NCI-H187 treated with DMSO at 0.1 percent for 48 hours (cell line): ENCODE measurements around the gene NME8.
A peak's percentile ranks its signal among the peaks of the same experiment; 100 is the strongest.

Source experiments
- DNase-seq: peaks from one replicate; lab custom pipeline; 2025; lab: John Stamatoyannopoulos, UW

Gene NME8

GRCh38 chr7:37901236-37901827, 52.9 kb downstream of the NME8 start:
- DNase-seq: peak; percentile 23

DNA sequence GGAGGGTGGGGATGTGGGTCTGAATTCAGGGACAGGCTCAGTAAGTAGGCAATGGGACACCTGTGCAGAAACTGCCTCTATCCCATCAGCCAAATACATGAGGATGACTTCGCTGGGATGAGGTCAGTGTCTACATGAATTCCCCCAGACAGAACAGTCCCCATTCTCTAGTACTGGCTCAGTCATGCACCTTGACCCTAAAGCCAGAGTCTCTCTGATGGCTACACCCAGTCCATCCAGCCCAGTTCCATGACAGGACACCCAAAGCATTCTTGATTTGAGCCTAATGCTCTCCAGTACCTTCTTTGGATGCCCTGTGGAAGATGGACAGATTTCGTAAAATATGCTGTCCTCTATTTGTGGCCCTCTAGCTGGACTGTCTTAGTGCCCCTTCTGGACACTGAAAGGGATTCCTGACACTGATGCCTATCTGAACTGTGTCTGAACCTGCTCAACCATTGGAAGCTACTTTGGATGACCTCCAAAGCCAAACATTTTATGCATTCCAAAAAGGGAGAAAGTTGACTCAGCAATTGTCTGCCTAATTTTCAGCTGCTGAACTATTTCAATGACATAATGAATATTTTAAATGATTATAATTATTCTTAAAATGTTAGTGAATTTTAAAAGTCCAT, 53.6 kb downstream of the NME8 start:
- no peak for DNase-seq

DNA sequence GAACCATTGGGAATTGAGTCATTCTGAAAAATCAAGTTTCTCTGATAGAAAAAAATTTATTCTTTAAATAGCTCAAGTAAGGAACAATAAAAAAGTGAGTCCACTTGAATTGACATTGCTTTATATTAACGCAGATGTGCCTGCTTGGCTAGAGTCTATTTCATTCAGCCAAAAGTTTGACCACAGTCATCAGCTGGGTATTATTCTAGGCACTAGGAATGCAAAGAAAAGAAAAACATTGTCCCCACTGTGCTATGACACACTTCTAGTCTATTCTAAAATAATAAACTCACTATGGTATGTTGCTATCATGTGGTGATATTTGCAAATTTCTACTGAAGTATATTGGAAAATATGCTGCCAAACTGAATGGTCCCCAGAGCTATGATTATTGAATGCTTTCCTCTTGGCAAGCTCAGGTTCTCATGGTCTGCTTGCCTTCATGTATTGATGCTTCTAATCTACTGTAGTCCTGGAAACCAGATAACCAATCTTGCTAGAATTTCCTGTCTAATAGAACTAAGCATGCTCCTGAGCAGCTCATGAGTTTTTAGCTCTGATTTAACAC, 59.9 kb downstream of the NME8 start:
- DNase-seq: no peak

DNA sequence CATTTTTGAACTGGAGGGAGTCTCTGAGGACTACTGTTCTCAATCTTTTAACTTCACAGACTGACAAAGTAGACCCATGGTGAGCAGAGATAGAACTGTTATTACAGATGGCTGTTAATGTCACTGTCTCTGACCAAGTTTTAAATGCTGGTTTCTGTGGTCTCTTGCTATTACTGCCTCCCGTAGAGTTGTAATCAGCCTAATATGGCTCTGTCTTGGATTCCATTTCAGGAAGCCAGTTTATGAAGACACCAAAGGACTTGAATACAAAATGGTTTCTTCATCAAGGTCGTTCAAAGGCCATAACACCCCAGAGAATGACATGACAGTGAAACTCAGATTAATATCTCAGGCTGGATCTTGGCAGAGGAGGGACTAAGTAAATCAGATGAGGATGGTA, 64.4 kb downstream of the NME8 start:
- DNase-seq: no peak

GRCh38 chr7:37915438-37915837, 67.0 kb downstream of the NME8 start:
- no peak for DNase-seq

DNA sequence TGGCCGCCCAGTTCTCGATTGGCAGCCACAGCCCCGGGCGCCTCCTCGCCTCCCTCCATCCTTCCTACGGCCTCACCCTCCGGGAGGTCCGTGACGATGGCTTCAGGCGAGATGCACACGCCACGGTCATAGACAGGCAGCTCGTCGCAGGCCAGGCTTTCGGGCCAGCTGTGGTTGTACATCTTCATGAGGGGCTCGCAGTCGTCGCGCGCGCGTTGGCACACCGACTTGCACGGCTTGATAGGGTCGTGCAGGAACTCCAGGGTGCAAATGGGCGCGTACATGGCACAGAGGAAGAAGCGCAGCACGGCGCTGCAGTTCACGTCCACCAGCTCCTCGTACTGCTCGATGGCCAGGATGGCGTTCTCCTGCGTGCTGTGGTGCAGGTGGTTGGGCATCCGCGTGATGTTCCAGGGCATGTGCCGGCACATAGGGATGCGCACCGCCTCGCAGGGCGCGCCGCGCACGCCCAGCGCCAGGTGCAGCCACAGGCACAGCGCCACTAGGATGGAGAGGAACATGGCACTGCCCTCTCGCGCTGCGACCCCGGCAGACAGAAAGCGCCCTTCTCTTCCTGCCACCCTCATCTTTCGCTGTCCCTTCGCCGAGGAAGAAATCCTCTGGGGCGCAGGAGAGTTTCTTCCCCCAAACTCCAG, 67.7 kb downstream of the NME8 start:
- no peak for DNase-seq

- no peak for DNase-seq
Measured at GRCh38 chr7:37916673-37917660, 68.6 kb downstream of the NME8 start, which contains the start of gene SFRP4. Gene SFRP4, minus strand, starts transcription at chr7:37916817. Its CDS starts 280 bp downstream, at chr7:37916537.

GRCh38 chr7:37918526-37918925, 70.1 kb downstream of the NME8 start:
- DNase-seq: no peak

GRCh38 chr7:37920305-37920848, 72.0 kb downstream of the NME8 start, which contains the start of gene EPDR1:
Gene EPDR1, plus strand, starts transcription at chr7:37920640. Its CDS starts 300 bp downstream, at chr7:37920940.
- DNase-seq: no peak

GRCh38 chr7:37920849-37921805, 72.7 kb downstream of the NME8 start:
- no peak for DNase-seq

- no peak for DNase-seq
Measured at GRCh38 chr7:37921876-37922275, 73.5 kb downstream of the NME8 start.

GRCh38 chr7:37923996-37924395, 75.6 kb downstream of the NME8 start:
- no peak for DNase-seq

DNA sequence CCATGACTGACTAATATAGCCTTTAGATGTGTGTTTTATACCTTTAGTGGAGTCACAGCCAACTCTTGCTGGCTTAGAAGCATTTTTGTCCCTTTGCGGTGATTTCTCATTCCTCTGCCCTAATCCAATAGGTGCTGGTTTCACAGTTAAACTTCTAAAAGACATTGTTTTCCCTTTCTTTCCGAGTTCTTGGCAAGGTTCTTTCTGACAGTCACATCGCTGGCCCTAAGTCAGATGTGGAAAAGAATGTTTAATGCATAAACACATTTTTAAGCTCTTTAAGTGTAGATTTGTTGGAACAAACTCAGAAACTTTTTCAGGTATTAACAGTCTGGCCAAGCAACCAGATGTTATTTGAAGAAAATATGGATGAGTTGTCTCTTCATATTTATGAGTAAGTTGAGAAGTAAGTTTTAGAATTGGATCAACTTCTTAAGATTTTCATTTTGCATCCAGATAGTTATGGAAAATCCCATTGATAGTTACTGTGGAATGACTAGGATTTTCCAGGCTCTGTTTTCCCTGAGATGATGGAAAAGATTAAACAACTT, 76.2 kb downstream of the NME8 start:
- DNase-seq: no peak

DNA sequence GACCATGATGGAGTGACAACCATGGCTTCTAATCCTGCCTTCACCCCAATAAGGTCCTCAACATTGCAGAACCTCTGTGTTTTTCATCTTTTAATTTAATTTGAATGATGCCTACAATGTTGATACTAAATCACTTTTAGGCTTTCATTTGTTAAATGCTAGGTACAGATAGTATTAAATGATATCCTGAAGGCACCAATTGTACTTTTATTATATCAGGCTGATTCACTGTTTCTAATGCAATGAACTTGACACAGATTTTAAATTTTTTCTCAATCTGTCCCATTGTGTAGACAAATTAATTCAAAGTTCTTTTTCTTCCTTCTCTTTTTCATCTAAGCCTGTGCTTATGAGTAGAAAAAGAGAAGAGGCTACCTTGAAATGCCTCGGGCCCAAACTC, 77.2 kb downstream of the NME8 start:
- no peak for DNase-seq

- DNase-seq: no peak
Measured at GRCh38 chr7:37927773-37928444, 79.5 kb downstream of the NME8 start.

DNA sequence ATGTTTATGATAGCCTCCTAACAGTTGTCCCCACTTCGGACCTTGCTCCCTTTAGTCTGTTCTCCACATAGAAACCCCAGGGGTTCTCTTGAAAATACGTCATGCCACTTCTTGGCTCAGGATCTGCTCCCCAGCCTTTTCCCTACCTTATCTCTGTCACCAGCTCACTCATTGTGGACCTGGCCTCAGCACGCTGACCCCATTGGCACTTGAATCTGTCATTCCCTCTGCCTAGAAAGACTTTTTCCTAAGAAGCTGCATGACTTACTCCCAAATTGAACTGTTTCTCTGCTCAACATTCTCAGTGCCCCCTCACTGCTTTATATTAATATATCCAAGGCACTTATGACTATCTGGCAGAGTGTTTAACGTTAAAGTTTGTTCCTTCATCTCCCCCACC, 80.5 kb downstream of the NME8 start:
- no peak for DNase-seq

DNA sequence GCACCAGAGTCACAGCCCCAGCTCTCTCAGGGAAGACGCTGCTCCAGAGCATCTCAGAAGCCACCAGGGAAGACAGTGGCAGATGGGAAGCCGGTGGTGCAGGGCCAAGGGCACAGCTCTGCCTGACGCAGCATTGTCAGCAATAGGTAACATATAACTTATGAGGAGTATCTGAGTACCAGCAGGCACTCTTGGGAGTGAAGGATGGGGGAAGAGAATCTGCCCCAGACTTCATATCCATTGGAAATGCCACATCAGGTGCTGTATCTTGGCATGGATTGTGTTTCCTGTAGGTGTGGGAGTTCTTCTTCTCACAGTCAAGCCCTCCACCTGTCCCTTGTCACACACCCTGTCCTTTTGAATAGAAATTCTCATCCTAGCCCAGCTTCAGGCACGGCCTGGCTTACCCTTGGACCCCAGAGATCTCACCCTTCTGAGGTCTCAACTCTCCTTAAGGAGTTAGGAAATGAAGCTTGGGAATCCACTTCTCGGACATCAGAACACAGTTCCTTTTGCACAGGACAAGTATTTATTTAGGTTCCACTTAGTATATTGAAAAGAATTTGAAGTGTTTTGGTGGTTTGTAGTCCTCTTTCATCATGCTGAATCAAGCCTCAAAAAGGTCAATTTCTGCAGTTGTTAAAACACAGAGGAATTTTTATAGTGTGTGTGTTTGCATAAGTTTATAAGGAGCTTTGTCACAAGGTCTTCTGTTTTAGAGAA, 82.0 kb downstream of the NME8 start:
- DNase-seq: no peak

DNA sequence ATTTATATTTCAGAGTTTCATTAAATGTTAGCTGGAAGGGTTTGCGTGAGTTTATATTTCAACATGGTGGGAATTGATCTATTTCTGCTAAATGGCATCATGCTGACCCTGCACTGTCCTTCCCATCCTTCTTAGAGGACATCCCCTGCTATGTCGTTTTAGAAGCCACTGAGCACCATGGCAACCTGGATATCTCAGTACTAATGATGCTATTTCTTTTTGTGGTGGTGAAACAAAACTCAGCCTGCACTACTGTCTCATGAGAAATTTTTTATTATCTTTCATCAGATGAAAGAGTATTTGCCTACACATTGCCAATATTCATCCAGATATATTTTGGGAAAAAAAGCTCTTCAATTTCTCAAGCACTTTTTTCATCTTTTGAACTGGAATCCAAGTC, 84.1 kb downstream of the NME8 start:
- DNase-seq: no peak
